UCSD-AML1 (cell line): ENCODE measurements around the gene SLC30A1.
"Not testable (repeated sequence)": the region's sequence is repeated elsewhere in the genome, so short reads cannot be mapped to it uniquely, and the experiment has no call there.

ENCODE experiments used
- DNase-seq: peaks from one replicate; lab custom pipeline; 2025; ENCODE audit not compliant: unreplicated experiment; lab: John Stamatoyannopoulos, UW

SLC30A1 gene

GRCh38 chr1:211583011-211583992 lies 4.3 kb upstream of the SLC30A1 start:
- no peak for DNase-seq

GRCh38 chr1:211581526-211581925 lies 2.6 kb upstream of the SLC30A1 start:
- DNase-seq = no peak

GRCh38 chr1:211580303-211580687 lies 1.3 kb upstream of the SLC30A1 start:
- no peak for DNase-seq

- peak; percentile 88 for DNase-seq
Measured at GRCh38 chr1:211579440-211580302, 710 bp upstream of the SLC30A1 start.

- peak; percentile 73 for DNase-seq
Measured at GRCh38 chr1:211577819-211578639, 932 bp downstream of the SLC30A1 start.

DNA sequence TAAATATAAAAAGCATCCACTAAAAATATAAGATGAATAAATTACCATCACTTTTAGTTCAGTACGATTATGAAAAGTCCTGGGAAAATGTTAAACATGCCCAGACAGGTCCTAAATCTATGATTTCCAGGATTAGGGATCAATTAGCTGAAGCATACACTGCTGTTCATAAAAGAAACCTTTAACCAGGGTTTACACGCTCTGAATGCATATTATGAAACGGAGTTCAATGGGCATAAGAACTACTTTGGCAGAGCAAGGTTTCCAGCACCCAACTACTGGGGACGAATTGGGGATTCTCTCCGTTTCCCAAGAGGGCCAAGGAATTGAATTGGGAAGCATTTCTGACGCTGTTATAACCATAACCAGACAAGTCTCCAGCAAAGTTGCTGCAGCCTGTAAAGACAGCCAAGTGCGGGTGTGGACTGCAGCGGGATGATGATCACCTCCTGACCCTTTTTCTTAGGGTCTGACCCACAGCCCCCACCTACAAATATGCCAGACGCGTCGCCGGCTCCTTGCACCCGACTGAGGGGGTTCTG lies 1.6 kb downstream of the SLC30A1 start:
- no peak for DNase-seq

GRCh38 chr1:211576717-211577116 lies 2.2 kb downstream of the SLC30A1 start:
- no peak for DNase-seq

DNA sequence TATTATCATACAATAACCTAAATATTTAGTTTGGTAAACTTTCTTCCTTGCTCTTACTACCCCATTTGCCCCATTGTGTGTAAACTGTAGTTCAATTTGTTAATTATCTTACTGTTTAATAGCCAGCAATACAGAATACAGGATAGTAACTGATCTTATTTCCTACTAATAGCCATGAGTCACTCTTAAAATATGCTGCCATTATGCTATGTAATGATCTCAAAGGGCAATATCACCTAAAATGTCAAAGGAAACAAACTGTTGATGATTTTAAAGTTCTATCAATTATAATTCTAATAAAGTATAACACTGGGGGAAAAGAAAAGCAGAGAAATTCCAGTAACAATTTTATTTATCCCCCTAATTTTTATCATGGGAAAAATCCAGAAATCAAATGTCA lies 4.3 kb downstream of the SLC30A1 start:
- no peak for DNase-seq

- no peak for DNase-seq
Measured at GRCh38 chr1:211571998-211572397, 7.0 kb downstream of the SLC30A1 start.

GRCh38 chr1:211570378-211570777 lies 8.6 kb downstream of the SLC30A1 start:
- not testable (repeated sequence) for DNase-seq

DNA sequence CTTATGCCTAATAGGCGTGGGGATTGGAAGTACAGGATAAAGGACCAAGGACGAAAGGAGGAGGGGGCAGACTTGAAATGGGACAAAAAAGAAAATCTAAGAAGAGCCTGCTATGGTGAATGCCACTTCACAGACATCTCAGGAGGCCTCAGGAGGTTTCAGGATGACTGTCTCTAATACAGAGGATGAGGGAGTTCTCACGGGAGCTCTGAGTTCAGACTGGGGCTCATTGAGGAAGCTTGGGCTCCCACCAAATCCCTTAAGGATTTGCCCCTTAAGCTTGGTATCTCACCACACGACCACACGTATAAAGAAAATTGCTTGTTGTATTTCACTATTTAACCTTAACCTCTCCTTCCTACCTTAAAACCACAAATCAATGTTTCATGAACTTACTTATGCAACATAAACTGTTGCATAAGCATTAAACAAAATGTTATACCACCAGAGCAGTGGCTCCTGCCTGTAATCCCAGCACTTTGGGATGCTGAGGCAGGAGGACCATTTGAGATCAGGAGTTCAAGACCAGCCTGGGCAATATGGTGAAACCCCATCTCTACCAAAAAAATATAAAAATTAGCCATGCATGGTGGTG lies 12.4 kb downstream of the SLC30A1 start:
- DNase-seq = no peak

- no peak for DNase-seq
Measured at GRCh38 chr1:211564084-211564483, 14.9 kb downstream of the SLC30A1 start.

GRCh38 chr1:211559222-211560010 lies 19.5 kb downstream of the SLC30A1 start:
- DNase-seq = no peak

DNA sequence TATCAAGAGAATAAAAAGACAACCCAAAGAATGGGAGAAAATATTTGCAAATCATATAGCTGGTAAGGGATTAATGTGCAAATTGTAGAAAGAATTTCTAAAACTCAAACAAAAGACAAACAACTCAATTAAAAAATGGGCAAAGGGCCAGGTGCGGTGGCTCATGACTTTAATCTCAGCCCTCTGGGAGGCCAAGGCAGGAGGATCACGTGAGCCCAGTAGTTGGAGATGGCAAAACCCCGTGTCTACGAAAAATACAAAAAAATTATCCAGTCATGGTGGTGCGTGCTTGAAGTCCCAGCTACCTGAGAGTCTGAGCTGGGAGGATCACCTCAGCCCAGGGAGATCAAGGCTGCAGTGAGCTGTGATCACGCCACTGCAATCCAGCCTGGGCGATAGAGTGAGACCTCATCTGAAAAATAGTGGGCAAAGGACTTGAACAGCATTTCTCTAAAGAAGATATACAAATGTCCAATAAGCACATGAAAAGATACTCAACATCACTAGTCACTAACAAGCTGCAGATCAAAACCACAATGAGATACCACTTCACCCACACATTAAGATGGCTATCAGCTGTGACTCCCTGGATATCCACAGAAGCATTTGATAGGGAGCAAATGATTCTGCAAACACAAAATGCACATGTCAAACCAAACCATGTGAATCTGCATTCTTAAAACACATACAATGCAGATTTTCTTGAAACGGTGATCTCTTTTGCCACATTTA lies 20.9 kb downstream of the SLC30A1 start:
- no peak for DNase-seq

DNA sequence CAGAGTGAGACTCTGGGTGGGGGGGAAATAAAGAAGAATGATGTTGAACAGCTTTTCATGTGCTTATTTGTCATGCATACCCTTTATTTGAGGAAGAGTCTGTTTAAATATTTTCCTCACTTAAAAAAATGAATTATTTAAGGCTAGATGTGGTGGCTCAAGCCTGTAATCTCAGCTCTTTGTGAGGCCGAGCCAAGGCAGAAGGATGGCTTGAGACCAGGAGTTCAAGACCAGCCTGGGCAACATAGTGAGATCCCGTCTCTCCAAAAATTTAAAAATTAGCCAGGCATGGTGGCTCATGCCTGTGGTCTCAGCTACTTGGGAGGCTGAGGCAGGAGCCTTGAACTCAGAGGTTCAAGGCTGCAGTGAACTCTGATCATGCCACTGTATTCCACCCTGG lies 25.4 kb downstream of the SLC30A1 start:
- no peak for DNase-seq

DNA sequence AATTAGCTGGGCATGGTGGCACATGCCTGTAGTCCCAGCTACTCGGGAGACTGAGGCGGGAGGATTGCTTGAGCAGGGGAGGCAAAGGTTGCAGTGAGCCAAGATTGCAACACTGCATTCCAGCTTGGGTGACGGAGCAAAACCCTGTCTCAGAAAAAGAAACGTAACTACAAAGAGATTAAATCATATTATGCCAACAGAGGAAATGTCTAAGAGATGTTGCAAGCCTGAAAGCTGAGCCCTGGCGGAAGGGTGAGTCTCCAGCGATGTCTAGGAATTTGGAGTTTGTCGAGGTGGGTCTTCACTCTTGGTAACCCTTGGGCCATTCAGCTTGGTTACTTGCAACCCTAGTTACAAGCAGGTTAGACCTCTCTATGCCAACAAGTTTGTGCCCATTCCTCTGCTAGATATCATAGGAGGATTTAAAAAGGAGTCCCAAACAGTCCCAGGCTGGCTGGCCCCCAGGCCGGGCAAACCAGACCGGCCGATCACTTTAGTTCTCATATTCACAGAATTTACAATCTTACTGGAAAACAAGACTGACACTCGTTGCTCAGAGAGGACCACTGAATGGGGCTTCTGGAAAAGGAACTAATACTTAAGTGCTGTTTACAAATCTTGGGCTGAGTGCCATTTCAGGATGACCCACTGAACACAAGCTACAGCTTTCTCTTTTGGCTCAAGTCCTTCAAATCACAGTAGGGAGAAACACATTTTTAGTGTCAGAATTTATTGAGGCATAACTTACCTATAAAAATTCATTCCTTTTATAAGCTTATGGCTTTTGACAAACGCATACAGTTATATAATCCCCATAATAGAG lies 27.1 kb downstream of the SLC30A1 start:
- DNase-seq = no peak

- DNase-seq = no peak
Measured at GRCh38 chr1:211549092-211549711, 29.8 kb downstream of the SLC30A1 start.
